ENCODE data around the gene SEMA6B. TPM values are rescaled to one million over a fixed set of nuclear protein-coding genes. Genes with fewer than 3 reads are reported as not detected.

The SEMA6B gene
- total RNA-seq, 3 donors from 2014 or later: 2.3 to 8.8 (median 3.2) TPM

DNA sequence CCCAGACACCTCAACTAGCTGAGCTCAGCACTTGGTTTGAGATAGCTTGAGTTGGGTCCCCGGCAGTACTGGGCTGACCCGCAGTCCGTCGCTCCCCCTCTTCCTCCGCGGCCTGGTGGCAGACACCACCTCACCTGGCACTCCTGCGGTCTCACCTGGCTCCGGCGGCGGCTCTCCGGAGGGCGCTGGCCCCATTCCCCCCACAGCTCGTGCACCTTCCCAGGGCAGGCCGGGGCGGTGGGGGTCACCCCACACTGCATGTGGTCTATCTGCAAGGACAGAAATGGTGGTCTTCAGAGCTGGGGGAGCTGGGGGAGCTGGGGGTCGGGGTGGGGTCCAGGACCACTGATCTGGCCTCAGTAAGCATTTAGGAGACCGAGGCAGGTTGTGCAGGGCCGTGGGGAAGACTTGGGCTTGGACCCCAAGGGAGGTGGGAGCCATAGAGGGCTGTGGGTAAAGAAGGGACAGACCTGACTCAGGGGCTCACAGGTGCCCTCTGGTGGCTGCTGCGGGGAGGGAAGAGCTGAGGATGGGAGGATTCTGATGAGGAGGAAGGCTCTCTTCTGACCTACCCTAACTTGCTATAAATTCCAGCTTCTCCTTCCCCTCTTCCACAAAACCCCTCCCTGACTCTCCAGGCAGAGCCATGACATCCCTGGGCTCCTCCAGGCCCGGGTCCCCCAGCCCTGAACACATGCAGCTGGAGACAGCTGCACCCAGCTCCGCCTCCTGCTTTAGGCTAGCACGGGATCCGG lies 34.5 kb downstream of the SEMA6B start:
- H3K36me3 ChIP-seq: no peaks in the 10 kb centered on the region
- no peaks in the 10 kb centered on the region for H3K4me1 ChIP-seq
- H3K27ac ChIP-seq: no peak overlapping the region
- H3K9me3 ChIP-seq: no peaks in the 10 kb centered on the region
- TF ChIP-seq POLR2A (IDR thresholded peaks at IDR 0.05) (no peak), POLR2AphosphoS5 (IDR thresholded peaks at IDR 0.05) (no peak)
- TF ChIP-seq, protein P1, sequence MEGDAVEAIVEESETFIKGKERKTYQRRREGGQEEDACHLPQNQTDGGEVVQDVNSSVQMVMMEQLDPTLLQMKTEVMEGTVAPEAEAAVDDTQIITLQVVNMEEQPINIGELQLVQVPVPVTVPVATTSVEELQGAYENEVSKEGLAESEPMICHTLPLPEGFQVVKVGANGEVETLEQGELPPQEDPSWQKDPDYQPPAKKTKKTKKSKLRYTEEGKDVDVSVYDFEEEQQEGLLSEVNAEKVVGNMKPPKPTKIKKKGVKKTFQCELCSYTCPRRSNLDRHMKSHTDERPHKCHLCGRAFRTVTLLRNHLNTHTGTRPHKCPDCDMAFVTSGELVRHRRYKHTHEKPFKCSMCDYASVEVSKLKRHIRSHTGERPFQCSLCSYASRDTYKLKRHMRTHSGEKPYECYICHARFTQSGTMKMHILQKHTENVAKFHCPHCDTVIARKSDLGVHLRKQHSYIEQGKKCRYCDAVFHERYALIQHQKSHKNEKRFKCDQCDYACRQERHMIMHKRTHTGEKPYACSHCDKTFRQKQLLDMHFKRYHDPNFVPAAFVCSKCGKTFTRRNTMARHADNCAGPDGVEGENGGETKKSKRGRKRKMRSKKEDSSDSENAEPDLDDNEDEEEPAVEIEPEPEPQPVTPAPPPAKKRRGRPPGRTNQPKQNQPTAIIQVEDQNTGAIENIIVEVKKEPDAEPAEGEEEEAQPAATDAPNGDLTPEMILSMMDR (IDR thresholded peaks at IDR 0.05): peak in 2 of 3 donors; percentile 31 to 38
- DNase-seq (ENCODE audit: low spot score in 2 of 2): no peak
- no peak overlapping the region for H3K4me3 ChIP-seq
- intact Hi-C loops (cut with DNase I; ENCODE audit: low total_unique reads): no loop called here
- H3K27me3 ChIP-seq: no peaks in the 10 kb centered on the region

DNA sequence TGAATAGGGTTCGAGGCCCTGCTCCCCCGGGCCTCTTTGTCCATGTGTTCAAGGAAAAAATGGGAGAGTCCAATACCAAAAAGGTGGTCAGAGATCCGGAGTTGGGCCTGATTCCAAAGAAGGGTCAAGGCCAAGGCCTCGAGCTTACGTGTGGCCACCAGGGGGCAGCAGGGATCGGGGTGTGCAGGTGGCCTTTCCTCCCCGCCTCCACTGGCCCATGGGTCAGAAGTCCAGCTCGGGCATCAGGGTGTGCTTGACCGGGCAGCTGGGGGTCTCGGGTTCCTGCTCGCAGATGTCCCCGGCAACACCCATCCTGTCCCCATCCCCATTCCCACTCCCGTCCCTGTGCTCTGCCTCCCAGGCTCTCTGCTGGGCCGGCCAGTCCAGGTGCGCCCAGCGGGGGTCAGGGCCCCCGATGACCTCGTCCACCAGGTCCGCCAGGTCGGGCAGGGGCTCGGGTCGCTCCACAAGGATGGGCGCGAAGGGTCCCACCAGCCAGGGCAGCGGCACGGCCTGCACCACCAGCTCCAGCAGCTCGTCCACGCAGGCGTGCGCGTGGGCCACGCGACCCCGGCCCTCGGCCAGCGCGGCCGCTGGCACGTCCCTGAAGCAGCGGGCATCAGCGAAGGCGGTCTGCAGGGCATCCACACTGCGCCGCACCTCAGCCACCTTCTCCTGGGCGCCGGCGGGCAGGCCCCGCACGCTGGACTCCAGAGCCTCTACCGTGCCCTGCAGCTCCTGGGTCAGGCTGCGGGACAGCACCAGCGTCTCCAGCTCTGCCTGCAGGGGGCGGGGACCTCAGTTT lies 36.0 kb downstream of the SEMA6B start:
- TF ChIP-seq POLR2A (IDR thresholded peaks at IDR 0.05): no peak
- TF ChIP-seq, protein P1 (IDR thresholded peaks at IDR 0.05): peak in 2 of 3 donors; percentile 25 to 28
- Histone ChIP-seq H3K4me3 (no peak overlapping the region), H3K4me1 (peaks cover 7 to 10% of the 10 kb centered on the region in 2 donors), H3K27me3 (no peaks in the 10 kb centered on the region), H3K9me3 (no peaks in the 10 kb centered on the region), H3K27ac (no peak overlapping the region), H3K36me3 (no peaks in the 10 kb centered on the region)
- intact Hi-C loops (cut with DNase I; ENCODE audit: low total_unique reads): no loop called here
- DNase-seq (ENCODE audit: low spot score in 2 of 2): no peak

DNA sequence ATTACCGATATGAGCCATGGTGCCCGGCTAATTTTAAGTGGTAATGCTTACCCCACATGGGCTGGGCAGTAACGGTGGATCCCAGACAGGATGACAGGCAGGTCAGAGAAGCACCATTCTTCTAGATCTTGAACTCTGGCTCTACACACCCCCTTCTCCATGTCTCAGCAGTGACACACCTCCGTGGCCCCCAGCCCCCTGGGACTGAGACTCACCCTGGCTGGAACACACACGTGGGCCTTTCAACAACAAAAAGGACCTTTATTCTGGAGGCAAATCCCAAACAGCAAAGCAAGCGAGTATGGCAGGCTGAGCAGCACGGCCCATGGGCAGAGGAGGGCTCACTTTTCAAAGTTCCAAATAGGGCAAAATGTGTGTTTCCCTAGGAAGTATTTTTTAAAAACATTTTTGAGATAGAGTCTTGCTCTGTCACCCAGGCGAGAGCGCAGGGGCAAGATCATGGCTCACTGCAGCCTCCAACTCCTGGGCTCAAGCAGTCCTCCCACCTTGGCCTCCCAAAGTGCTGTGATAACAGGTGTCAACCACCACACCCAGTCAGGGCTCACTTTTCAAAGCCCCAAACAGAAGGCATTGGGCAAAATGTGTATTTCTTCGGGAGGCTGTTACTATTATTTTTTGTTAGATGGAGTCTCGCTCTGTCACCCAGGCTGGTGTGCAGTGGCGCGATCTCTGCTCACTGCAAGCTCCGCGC lies 37.0 kb downstream of the SEMA6B start:
- TF ChIP-seq, protein P1 (IDR thresholded peaks at IDR 0.05): no peak
- TF ChIP-seq POLR2A (IDR thresholded peaks at IDR 0.05): no peak
- TF ChIP-seq POLR2AphosphoS5 (IDR thresholded peaks at IDR 0.05): no peak
- Histone ChIP-seq H3K9me3 (no peaks in the 10 kb centered on the region), H3K27ac (no peak overlapping the region), H3K27me3 (no peaks in the 10 kb centered on the region), H3K4me1 (peaks cover 7 to 10% of the 10 kb centered on the region in 2 donors), H3K36me3 (no peaks in the 10 kb centered on the region), H3K4me3 (no peak overlapping the region)
- intact Hi-C loops (cut with DNase I; ENCODE audit: low total_unique reads): no loop called here
- DNase-seq (ENCODE audit: low spot score in 2 of 2): no peak

DNA sequence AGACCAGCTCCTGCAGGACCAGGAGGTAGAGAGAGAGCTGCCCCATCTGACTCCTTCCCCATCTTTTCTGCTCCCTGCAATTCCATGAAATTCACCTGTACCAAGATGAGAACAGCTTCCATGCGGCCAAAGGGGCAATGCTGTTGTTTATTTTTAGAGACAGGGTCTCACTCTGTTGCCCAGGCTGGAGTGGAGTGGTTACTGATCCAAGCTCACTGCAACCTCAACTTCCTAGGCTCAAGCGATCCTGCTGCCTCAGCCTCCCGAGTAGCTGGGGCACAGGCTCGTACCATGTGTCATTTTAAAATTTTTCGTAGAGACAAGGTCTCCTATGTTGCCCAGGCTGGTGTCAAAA lies 37.6 kb downstream of the SEMA6B start:
- intact Hi-C loops (cut with DNase I; ENCODE audit: low total_unique reads): no loop called here
- H3K4me1 ChIP-seq: peaks cover 7 to 10% of the 10 kb centered on the region in 2 donors
- no peaks in the 10 kb centered on the region for H3K9me3 ChIP-seq
- TF ChIP-seq POLR2A (IDR thresholded peaks at IDR 0.05) (no peak), POLR2AphosphoS5 (IDR thresholded peaks at IDR 0.05) (no peak)
- TF ChIP-seq, protein P1 (IDR thresholded peaks at IDR 0.05): no peak
- DNase-seq (ENCODE audit: low spot score in 2 of 2): no peak
- no peaks in the 10 kb centered on the region for H3K36me3 ChIP-seq
- no peaks in the 10 kb centered on the region for H3K27me3 ChIP-seq
- no peak overlapping the region for H3K27ac ChIP-seq
- H3K4me3 ChIP-seq: no peak overlapping the region

Data from breast epithelium (tissue), 4 donors.